H1 (cell line): ENCODE data around the gene MARCHF10. TPM values are rescaled to one million over a fixed set of nuclear protein-coding genes. Genes with fewer than 3 reads are reported as not detected.

Experiments
- CTCF ChIP-seq, 3 experiments: IDR thresholded peaks; 1 replicate in 2 of 3; 2 replicates in 1 of 3; pipeline versions ENCODE4 v1.5.1 to v1.6.1; 2011; ENCODE audit warnings: low read length in 3 of 3, mild to moderate bottlenecking in 3 of 3, inconsistent platforms in 2 of 3, low read depth in 1 of 3, moderate library complexity in 1 of 3; ENCODE audit not compliant: insufficient read depth in 1 of 3; ENCODE audit errors: control extremely low read depth in 1 of 3
- EP300 ChIP-seq, 2 experiments: IDR thresholded peaks; 1 replicate in 1 of 2; 2 replicates in 1 of 2; pipeline ENCODE4 v1.6.1; 2011 to 2012; ENCODE audit warnings: low read depth in 2 of 2, low read length in 2 of 2, mild to moderate bottlenecking in 2 of 2, borderline replicate concordance in 1 of 2, inconsistent platforms in 1 of 2, moderate library complexity in 1 of 2
- EZH2 ChIP-seq: fragments of 200-600 bp; sonication (generic); IDR thresholded peaks from 2 replicates; pipeline ENCODE4 v1.7.1; 2012; ENCODE audit warnings: low read depth, mild to moderate bottlenecking, moderate library complexity, low read length, inconsistent platforms; ENCODE audit not compliant: severe bottlenecking
- NRF1 ChIP-seq: IDR thresholded peaks from 2 replicates; pipeline ENCODE4 v1.6.1; 2011; ENCODE audit warnings: mild to moderate bottlenecking, low read depth, low read length, improper control_type of control experiment
- POLR2AphosphoS5 ChIP-seq: IDR thresholded peaks from 2 replicates; pipeline ENCODE4 v1.6.1; 2011; ENCODE audit warnings: low read depth, low read length
- SP2 ChIP-seq: IDR thresholded peaks from 2 replicates; pipeline ENCODE4 v1.6.1; 2012; ENCODE audit warnings: mild to moderate bottlenecking, low read length, inconsistent platforms
- USF2 ChIP-seq: IDR thresholded peaks from 2 replicates; pipeline ENCODE4 v1.6.1; 2011; ENCODE audit warnings: low read length, improper control_type of control experiment
- polyA plus RNA-seq, 7 experiments: library from polyadenylated mRNA; depleted of rRNA in 3 of 7; stranded (reverse) in 5 of 7; unstranded in 2 of 7; fragments of >200 nt in 5 of 7; fragments of 200-250 nt in 2 of 7; gene quantifications; 1 replicate in 5 of 7; 2 replicates in 1 of 7; 4 replicates in 1 of 7; pipeline versions ENCODE4 v1.2.1 to v1.2.3, GENCODE V29; 2011 to 2013; ENCODE audit warnings: missing spikeins in 2 of 7, mixed read lengths in 2 of 7
- total RNA-seq: library from RNA; stranded (reverse); fragmentation: NEBNext Ultra II Directional; extraction: Animal tissue kit (Norgen Biotek cat#: 25700); gene quantifications from 2 replicates; pipeline ENCODE4 v1.2.1, GENCODE V29; 2021

The MARCHF10 gene
- total and polyA plus RNA-seq, 2 of the 8 experiments (the other 6 are each of a cell fraction or from before 2014, with no cell fraction given): 0.48 to 0.73 TPM

- no peak for TF ChIP-seq NRF1
- TF ChIP-seq CTCF (IDR thresholded peaks at IDR 0.05; ENCODE audit: control extremely low read depth in 1 of 3, insufficient read depth in 1 of 3, low read depth in 1 of 3, low read length in 3 of 3): no peak
- TF ChIP-seq POLR2AphosphoS5: no peak
- no peak for TF ChIP-seq USF2
- TF ChIP-seq SP2: no peak
- no peak for TF ChIP-seq EP300 (IDR thresholded peaks at IDR 0.05; ENCODE audit: borderline replicate concordance in 1 of 2, low read depth in 2 of 2, low read length in 2 of 2)
- TF ChIP-seq EZH2: no peak
Measured at GRCh38 chr17:62658136-62658920, 149.8 kb downstream of the MARCHF10 start (continued).
